GM23338 (cell line): ENCODE measurements around the gene TMEM191C. TPM values are rescaled to one million over a fixed set of nuclear protein-coding genes. Genes with fewer than 3 reads are reported as not detected.

Experiments
- ATAC-seq: fragments of 200-7000 bp; cut with Tn5 transposase; 3 replicates; pipeline ENCODE4 v1.9.1; 2020
- DNase-seq: peaks from one replicate; pipeline ENCODE4 v3.0.0-alpha.2; 2015; ENCODE audit warnings: low spot score
- H2AFZ ChIP-seq: fragments of 200-600 bp; sonication (generic); 2 replicates; pipeline ENCODE4 v1.8.0; 2016; ENCODE audit warnings: antibody characterized with exemption, mild to moderate bottlenecking, moderate library complexity
- H3F3A ChIP-seq: fragments of 200-600 bp; sonication (generic); replicated peaks from 2 replicates; pipeline ENCODE4 v1.8.0; 2017; ENCODE audit warnings: antibody characterized with exemption, mixed run types, low read depth
- H3K27ac ChIP-seq: fragments of 200-600 bp; sonication (generic); 2 replicates; pipeline ENCODE4 v1.6.1; 2016; ENCODE audit warnings: low read depth
- H3K27me3 ChIP-seq: fragments of 200-600 bp; sonication (generic); 2 replicates; pipeline ENCODE4 v1.8.0; 2016; ENCODE audit warnings: mild to moderate bottlenecking, mixed run types, moderate library complexity; ENCODE audit not compliant: insufficient read depth
- H3K36me3 ChIP-seq: fragments of 200-600 bp; sonication (generic); 2 replicates; pipeline ENCODE4 v1.8.0; 2016; ENCODE audit warnings: mild to moderate bottlenecking; ENCODE audit not compliant: insufficient read depth
- H3K4me1 ChIP-seq: fragments of 200-600 bp; sonication (generic); 2 replicates; pipeline ENCODE4 v1.8.0; 2016; ENCODE audit warnings: mild to moderate bottlenecking, moderate library complexity; ENCODE audit not compliant: insufficient read depth
- H3K4me2 ChIP-seq: fragments of 200-600 bp; sonication (generic); 2 replicates; pipeline ENCODE4 v1.7.1; 2017; ENCODE audit warnings: mixed run types
- H3K4me3 ChIP-seq: fragments of 200-600 bp; sonication (generic); 2 replicates; pipeline ENCODE4 v1.6.1; 2016; ENCODE audit warnings: mixed run types
- H3K79me2 ChIP-seq: fragments of 200-600 bp; sonication (generic); replicated peaks from 2 replicates; pipeline ENCODE4 v1.8.0; 2017; ENCODE audit warnings: mild to moderate bottlenecking; ENCODE audit not compliant: insufficient read depth
- H3K9me2 ChIP-seq: fragments of 200-600 bp; sonication (generic); 2 replicates; pipeline ENCODE4 v1.8.0; 2017; ENCODE audit not compliant: insufficient read depth
- H4K20me1 ChIP-seq: fragments of 200-600 bp; sonication (generic); replicated peaks from 2 replicates; pipeline ENCODE4 v1.8.0; 2017; ENCODE audit warnings: mild to moderate bottlenecking; ENCODE audit not compliant: insufficient read depth
- H3K27ac Mint-ChIP-seq: 2 replicates; pipeline ENCODE4 v1.8.0; 2020; ENCODE audit warnings: inconsistent platforms, mild to moderate bottlenecking, moderate library complexity, mixed read lengths
- H3K27me3 Mint-ChIP-seq: 3 replicates; pipeline ENCODE4 v1.8.0; 2022; ENCODE audit warnings: low read depth, mild to moderate bottlenecking, moderate library complexity, mixed read lengths, inconsistent platforms; ENCODE audit not compliant: insufficient read depth, poor library complexity
- H3K36me3 Mint-ChIP-seq: 3 replicates; pipeline ENCODE4 v1.8.0; 2021; ENCODE audit warnings: low read depth, mild to moderate bottlenecking, inconsistent platforms, moderate library complexity, mixed read lengths
- H3K4me1 Mint-ChIP-seq: 3 replicates; pipeline ENCODE4 v1.8.0; 2020; ENCODE audit warnings: mild to moderate bottlenecking, inconsistent platforms, mixed read lengths
- H3K4me3 Mint-ChIP-seq: 3 replicates; pipeline ENCODE4 v1.8.0; 2021; ENCODE audit warnings: moderate library complexity, mild to moderate bottlenecking, inconsistent platforms, mixed read lengths
- H3K9me3 Mint-ChIP-seq: 3 replicates; pipeline ENCODE4 v1.8.0; 2020; ENCODE audit warnings: moderate library complexity, mild to moderate bottlenecking, inconsistent platforms, mixed read lengths
- EZH2 ChIP-seq: fragments of 200-600 bp; sonication (generic); IDR thresholded peaks from one replicate; pipeline ENCODE4 v1.8.0; 2017; ENCODE audit warnings: antibody characterized with exemption, mild to moderate bottlenecking, low read depth; ENCODE audit not compliant: unreplicated experiment
- EZH2phosphoT487 ChIP-seq: fragments of 200-600 bp; sonication (generic); IDR thresholded peaks from one replicate; pipeline ENCODE4 v1.8.1; 2018; ENCODE audit warnings: antibody characterized with exemption; ENCODE audit not compliant: unreplicated experiment
- JUNB ChIP-seq: IDR thresholded peaks from one replicate; pipeline ENCODE4 v1.6.1; 2016; ENCODE audit warnings: antibody characterized with exemption; ENCODE audit not compliant: unreplicated experiment
- NANOG ChIP-seq: IDR thresholded peaks from 2 replicates; pipeline ENCODE4 v1.6.1; 2016; ENCODE audit warnings: antibody characterized with exemption, borderline replicate concordance
- POLR2AphosphoS5 ChIP-seq: IDR thresholded peaks from 2 replicates; pipeline ENCODE4 v1.6.1; 2016; ENCODE audit warnings: antibody characterized with exemption, low read depth
- STAT1 ChIP-seq: IDR thresholded peaks from one replicate; pipeline ENCODE4 v1.6.1; 2016; ENCODE audit warnings: antibody characterized with exemption; ENCODE audit not compliant: unreplicated experiment
- polyA plus RNA-seq: library from polyadenylated mRNA; unstranded; fragments of >200 nt; fragmentation: Nextera tagmentation; extraction: Ambion mirVana; gene quantifications from 2 replicates; pipeline ENCODE4 v1.2.1, GENCODE V29; 2016
- total RNA-seq: library from RNA; depleted of rRNA; stranded (reverse); fragments of >200 nt; shearing (Covaris generic); gene quantifications from 2 replicates; pipeline ENCODE4 v1.2.3, GENCODE V29; 2014
- TF ChIP-seq, protein P1 (sequence below): IDR thresholded peaks from one replicate; pipeline ENCODE4 v1.6.1; 2018; ENCODE audit warnings: antibody characterized with exemption; ENCODE audit not compliant: unreplicated experiment
- TF ChIP-seq, protein P2 (sequence below), 2 experiments: fragments of 200-600 bp in 1 of 2; sonication (generic) in 1 of 2; conservative IDR thresholded peaks; 2 replicates each; pipeline versions ENCODE4 v1.5.1 to v1.6.1; 2016 to 2017; ENCODE audit warnings: antibody characterized with exemption in 2 of 2, low read depth in 2 of 2, mild to moderate bottlenecking in 2 of 2, moderate library complexity in 1 of 2
- TF ChIP-seq, protein P3 (sequence below): IDR thresholded peaks from 2 replicates; pipeline ENCODE4 v1.6.1; 2016; ENCODE audit warnings: antibody characterized with exemption
- TF ChIP-seq, protein P4 (sequence below): fragments of 250-450 bp; sonication (Bioruptor Pico); IDR thresholded peaks from 2 replicates; pipeline ENCODE4 v1.5.0; 2020; ENCODE audit warnings: mild to moderate bottlenecking, moderate library complexity

TMEM191C gene
- total and polyA plus RNA-seq, 2 experiments from 2014 or later, result 2.8 to 6.1 TPM

DNA sequence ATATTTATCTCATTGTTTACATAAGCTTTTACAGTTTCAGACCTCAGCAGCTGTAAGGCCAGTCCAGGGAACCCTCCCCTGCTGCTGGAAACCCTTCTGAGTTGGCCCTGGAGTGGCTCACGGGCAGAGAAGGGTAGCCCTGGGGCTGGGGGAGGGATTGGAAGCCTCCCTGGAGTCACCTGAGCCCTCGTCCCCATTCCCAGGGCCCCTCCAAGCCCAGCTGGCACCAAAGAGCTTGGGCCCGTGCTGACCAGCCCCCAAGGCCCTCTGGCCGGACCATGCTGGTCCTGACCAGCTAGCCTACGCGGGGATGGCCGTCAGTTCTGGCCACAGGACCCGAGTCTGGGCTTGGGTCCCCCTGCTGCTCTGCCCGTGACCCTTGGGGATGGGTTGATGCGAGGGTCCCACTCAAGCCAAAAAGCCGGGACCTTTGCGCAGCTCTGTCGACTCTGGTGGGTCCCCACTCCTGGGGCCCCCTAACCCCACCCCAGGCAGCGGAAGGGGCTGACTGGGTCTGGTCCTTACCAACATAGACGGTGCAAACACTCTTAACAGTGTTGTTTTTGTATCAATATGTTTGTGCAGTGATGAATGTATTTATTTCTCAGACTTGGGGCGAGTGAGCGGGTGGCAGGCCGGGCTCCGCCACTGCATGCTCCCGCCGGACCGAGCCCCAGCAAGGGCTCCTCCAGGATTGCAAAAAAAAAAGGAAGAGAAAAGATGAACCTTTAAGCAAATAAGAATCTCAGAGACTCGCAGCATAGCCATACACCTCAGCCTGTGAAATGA lies 17.5 kb upstream of the TMEM191C start (continued):
- TF ChIP-seq, protein P1, sequence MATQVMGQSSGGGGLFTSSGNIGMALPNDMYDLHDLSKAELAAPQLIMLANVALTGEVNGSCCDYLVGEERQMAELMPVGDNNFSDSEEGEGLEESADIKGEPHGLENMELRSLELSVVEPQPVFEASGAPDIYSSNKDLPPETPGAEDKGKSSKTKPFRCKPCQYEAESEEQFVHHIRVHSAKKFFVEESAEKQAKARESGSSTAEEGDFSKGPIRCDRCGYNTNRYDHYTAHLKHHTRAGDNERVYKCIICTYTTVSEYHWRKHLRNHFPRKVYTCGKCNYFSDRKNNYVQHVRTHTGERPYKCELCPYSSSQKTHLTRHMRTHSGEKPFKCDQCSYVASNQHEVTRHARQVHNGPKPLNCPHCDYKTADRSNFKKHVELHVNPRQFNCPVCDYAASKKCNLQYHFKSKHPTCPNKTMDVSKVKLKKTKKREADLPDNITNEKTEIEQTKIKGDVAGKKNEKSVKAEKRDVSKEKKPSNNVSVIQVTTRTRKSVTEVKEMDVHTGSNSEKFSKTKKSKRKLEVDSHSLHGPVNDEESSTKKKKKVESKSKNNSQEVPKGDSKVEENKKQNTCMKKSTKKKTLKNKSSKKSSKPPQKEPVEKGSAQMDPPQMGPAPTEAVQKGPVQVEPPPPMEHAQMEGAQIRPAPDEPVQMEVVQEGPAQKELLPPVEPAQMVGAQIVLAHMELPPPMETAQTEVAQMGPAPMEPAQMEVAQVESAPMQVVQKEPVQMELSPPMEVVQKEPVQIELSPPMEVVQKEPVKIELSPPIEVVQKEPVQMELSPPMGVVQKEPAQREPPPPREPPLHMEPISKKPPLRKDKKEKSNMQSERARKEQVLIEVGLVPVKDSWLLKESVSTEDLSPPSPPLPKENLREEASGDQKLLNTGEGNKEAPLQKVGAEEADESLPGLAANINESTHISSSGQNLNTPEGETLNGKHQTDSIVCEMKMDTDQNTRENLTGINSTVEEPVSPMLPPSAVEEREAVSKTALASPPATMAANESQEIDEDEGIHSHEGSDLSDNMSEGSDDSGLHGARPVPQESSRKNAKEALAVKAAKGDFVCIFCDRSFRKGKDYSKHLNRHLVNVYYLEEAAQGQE, result no peak
- no peak for TF ChIP-seq POLR2AphosphoS5
- TF ChIP-seq, protein P2, sequence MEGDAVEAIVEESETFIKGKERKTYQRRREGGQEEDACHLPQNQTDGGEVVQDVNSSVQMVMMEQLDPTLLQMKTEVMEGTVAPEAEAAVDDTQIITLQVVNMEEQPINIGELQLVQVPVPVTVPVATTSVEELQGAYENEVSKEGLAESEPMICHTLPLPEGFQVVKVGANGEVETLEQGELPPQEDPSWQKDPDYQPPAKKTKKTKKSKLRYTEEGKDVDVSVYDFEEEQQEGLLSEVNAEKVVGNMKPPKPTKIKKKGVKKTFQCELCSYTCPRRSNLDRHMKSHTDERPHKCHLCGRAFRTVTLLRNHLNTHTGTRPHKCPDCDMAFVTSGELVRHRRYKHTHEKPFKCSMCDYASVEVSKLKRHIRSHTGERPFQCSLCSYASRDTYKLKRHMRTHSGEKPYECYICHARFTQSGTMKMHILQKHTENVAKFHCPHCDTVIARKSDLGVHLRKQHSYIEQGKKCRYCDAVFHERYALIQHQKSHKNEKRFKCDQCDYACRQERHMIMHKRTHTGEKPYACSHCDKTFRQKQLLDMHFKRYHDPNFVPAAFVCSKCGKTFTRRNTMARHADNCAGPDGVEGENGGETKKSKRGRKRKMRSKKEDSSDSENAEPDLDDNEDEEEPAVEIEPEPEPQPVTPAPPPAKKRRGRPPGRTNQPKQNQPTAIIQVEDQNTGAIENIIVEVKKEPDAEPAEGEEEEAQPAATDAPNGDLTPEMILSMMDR (conservative IDR thresholded peaks at IDR 0.05; ENCODE audit: low read depth in 2 of 2), result no peak
- TF ChIP-seq JUNB, result no peak
- no peak for TF ChIP-seq STAT1
- TF ChIP-seq EZH2, result no peak
- TF ChIP-seq NANOG, result no peak

DNA sequence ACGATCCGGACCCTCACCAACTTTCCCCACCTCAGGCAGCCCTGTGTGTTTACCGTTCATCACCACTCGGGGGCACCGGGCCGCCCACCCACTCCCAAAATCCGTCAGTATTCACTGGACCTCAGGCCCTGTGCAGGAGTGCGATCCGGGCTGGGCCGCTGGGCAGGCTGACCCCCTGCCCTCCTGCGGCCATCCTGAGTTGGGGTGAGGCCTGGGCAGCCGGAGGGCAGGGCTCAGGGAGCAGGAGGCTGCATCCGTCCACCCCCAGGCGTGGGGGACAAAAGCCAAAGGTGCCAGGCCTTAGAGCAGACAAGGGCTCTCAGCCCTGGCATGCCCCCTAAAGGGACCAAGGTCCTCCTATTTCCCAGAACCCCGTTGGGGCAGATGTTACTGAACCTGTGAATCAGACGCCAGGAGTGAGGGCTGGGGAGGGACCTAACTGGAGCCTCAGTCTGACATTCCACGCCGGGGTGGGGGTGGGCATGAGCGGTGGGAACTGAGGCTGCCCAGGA lies 16.8 kb upstream of the TMEM191C start:
- H3K4me1 ChIP-seq, result 0 out of 2 replicates have a peak, but pooled peaks cover 4% of the 10 kb centered on the region
- Mint-ChIP-seq H3K27ac (no peak overlapping the region), H3K27me3 (peaks cover 15% of the 10 kb centered on the region), H3K4me1 (peaks cover 27% of the 10 kb centered on the region), H3K36me3 (peaks cover 11% of the 10 kb centered on the region), H3K9me3 (no peaks in the 10 kb centered on the region), H3K4me3 (no peak overlapping the region)
- peaks cover 11% of the 10 kb centered on the region for H4K20me1 ChIP-seq
- H3K27ac ChIP-seq, result no peak overlapping the region
- H3K9me2 ChIP-seq, result no peaks in the 10 kb centered on the region
- H3F3A ChIP-seq, result 0 out of 2 replicates have a peak, but pooled peaks cover 2% of the 10 kb centered on the region
- H3K27me3 ChIP-seq, result no peaks in the 10 kb centered on the region
- no peaks in the 10 kb centered on the region for H3K36me3 ChIP-seq
- H3K4me2 ChIP-seq, result no peak overlapping the region
- ATAC-seq (peak; percentile 65), DNase-seq (peak; percentile 47)
- H3K79me2 ChIP-seq, result peaks cover 3% of the 10 kb centered on the region; the same call in 1 of the 2 replicates
- no peak overlapping the region for H3K4me3 ChIP-seq
- H2AFZ ChIP-seq, result no peak overlapping the region
- TF ChIP-seq EZH2phosphoT487, result no peak
- TF ChIP-seq NANOG, result no peak
- TF ChIP-seq, protein P3, sequence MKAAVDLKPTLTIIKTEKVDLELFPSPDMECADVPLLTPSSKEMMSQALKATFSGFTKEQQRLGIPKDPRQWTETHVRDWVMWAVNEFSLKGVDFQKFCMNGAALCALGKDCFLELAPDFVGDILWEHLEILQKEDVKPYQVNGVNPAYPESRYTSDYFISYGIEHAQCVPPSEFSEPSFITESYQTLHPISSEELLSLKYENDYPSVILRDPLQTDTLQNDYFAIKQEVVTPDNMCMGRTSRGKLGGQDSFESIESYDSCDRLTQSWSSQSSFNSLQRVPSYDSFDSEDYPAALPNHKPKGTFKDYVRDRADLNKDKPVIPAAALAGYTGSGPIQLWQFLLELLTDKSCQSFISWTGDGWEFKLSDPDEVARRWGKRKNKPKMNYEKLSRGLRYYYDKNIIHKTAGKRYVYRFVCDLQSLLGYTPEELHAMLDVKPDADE, result no peak
- TF ChIP-seq, protein P4, sequence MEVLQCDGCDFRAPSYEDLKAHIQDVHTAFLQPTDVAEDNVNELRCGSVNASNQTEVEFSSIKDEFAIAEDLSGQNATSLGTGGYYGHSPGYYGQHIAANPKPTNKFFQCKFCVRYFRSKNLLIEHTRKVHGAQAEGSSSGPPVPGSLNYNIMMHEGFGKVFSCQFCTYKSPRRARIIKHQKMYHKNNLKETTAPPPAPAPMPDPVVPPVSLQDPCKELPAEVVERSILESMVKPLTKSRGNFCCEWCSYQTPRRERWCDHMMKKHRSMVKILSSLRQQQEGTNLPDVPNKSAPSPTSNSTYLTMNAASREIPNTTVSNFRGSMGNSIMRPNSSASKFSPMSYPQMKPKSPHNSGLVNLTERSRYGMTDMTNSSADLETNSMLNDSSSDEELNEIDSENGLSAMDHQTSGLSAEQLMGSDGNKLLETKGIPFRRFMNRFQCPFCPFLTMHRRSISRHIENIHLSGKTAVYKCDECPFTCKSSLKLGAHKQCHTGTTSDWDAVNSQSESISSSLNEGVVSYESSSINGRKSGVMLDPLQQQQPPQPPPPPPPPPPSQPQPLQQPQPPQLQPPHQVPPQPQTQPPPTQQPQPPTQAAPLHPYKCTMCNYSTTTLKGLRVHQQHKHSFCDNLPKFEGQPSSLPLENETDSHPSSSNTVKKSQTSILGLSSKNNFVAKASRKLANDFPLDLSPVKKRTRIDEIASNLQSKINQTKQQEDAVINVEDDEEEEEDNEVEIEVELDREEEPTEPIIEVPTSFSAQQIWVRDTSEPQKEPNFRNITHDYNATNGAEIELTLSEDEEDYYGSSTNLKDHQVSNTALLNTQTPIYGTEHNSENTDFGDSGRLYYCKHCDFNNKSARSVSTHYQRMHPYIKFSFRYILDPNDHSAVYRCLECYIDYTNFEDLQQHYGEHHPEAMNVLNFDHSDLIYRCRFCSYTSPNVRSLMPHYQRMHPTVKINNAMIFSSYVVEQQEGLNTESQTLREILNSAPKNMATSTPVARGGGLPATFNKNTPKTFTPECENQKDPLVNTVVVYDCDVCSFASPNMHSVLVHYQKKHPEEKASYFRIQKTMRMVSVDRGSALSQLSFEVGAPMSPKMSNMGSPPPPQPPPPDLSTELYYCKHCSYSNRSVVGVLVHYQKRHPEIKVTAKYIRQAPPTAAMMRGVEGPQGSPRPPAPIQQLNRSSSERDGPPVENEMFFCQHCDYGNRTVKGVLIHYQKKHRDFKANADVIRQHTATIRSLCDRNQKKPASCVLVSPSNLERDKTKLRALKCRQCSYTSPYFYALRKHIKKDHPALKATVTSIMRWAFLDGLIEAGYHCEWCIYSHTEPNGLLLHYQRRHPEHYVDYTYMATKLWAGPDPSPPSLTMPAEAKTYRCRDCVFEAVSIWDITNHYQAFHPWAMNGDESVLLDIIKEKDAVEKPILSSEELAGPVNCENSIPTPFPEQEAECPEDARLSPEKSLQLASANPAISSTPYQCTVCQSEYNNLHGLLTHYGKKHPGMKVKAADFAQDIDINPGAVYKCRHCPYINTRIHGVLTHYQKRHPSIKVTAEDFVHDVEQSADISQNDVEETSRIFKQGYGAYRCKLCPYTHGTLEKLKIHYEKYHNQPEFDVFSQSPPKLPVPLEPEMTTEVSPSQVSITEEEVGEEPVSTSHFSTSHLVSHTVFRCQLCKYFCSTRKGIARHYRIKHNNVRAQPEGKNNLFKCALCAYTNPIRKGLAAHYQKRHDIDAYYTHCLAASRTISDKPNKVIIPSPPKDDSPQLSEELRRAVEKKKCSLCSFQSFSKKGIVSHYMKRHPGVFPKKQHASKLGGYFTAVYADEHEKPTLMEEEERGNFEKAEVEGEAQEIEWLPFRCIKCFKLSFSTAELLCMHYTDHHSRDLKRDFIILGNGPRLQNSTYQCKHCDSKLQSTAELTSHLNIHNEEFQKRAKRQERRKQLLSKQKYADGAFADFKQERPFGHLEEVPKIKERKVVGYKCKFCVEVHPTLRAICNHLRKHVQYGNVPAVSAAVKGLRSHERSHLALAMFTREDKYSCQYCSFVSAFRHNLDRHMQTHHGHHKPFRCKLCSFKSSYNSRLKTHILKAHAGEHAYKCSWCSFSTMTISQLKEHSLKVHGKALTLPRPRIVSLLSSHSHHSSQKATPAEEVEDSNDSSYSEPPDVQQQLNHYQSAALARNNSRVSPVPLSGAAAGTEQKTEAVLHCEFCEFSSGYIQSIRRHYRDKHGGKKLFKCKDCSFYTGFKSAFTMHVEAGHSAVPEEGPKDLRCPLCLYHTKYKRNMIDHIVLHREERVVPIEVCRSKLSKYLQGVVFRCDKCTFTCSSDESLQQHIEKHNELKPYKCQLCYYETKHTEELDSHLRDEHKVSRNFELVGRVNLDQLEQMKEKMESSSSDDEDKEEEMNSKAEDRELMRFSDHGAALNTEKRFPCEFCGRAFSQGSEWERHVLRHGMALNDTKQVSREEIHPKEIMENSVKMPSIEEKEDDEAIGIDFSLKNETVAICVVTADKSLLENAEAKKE (CRISPR knock-in tag), result no peak
- no peak for TF ChIP-seq EZH2
